DMS153 treated with DMSO at 0.1 percent for 48 hours (cell line): Measurements from ENCODE around the gene SOX6.

ENCODE experiments used
- DNase-seq: peaks from one replicate; lab custom pipeline; 2025; ENCODE audit not compliant: unreplicated experiment; lab: John Stamatoyannopoulos, UW

Gene SOX6

DNA sequence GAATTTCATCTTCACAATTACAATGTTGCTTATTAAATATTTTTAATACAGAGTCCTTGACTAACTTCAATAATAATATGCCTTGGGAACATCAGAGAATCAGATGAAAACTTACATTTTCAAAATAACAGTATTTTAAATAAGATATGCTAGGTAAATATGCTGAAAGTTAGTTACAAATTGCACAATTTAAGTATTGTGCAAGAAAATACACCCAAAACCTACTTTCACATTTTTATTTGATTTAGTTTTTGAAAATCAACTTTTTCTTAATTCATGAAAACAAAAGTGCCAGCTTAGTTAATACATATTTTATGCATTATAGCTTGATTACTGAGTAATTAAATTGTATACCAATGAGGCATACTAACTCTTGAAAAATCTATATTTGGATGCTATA lies 76.8 kb downstream of the SOX6 start:
- no peak for DNase-seq

DNA sequence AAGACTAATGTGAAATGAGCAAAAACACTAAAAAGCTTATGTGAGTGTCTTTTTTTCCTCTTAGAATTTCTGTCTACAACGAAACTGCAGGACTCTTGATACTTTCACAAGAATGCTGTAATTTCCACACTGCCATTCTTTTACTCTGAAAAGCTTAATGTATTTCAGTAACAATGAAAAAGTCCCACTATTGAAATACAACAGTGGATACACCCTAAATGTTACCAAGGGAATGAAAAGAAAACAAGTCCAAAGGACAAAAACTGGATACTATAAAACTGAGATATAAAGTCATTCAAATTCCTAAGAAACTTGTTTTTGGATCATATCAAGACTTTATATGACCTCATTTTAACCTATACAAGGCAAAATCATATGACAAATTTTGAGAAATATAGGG lies 77.4 kb downstream of the SOX6 start:
- DNase-seq = no peak

DNA sequence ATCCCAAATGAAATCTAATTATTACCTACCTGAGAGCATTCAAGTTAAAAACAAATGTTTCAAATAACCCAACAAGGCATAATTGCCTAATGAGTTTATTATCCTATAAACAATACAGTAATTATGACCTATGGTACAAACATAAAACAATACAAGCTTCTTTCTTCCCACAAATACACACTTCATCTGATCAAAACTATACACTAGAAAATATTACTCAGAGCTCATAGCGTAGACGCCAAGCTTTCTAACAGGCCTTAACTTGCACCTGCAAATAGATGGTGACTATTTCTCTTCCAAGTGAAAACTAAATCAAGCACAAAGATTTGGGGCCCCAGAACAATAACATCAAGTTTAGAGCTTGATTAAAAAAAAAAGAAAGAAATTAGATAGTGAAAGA lies 78.1 kb downstream of the SOX6 start:
- no peak for DNase-seq

GRCh38 chr11:16276251-16276650 lies 80.1 kb downstream of the SOX6 start:
- no peak for DNase-seq

DNA sequence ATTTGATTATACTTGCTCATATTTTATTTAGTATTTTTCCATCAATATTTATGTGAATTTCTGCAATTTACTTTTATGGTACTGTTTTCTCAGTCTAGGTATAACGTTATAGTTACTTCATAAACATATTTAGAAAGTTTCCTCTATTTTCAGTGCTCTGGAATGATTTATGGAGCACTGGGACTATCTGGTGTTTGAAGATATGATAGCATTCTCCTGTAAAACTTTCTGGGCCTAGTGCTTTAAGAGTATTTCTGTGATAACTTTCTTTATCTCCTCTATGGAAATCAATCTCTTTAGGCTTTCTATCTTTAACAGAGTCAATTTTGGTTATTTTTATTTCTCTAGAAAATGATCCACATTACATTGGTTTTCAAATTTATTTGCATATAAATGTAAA lies 85.1 kb downstream of the SOX6 start:
- no peak for DNase-seq

- DNase-seq = no peak
Measured at GRCh38 chr11:16266021-16266420, 90.3 kb downstream of the SOX6 start.

DNA sequence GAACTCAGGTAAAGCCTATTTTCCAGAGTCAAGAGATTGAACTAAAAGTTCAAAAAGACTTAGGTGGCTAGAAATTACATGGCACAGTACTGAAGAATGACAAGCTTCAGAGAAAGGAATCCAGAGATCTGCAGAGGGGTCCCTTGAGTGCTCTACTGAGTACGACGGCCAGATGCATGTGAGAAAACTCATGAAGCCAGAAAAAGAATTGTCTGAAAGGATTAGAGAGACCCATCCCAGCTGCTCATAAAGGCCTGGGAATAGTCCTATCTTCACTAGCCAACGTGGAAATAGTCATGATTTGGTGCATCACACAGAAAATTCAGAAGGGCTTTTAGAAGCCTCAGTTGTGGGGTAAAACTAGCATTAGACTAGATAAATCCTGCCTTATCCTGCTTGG lies 91.3 kb downstream of the SOX6 start:
- DNase-seq = no peak

DNA sequence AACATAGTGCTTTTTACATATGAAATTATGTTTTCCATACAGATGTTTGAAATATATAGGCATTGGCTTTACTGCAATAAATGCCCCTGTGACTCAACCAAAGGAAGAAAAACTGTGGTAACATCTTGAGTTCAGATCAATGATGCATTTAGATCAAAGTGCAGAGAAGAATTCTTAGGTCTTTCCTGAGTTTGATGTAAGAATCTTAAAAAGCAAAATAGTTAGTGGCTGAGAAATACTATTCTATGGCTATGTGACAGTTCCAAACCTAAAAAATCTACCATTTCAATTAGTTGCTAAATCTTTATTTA lies 93.7 kb downstream of the SOX6 start:
- no peak for DNase-seq

DNA sequence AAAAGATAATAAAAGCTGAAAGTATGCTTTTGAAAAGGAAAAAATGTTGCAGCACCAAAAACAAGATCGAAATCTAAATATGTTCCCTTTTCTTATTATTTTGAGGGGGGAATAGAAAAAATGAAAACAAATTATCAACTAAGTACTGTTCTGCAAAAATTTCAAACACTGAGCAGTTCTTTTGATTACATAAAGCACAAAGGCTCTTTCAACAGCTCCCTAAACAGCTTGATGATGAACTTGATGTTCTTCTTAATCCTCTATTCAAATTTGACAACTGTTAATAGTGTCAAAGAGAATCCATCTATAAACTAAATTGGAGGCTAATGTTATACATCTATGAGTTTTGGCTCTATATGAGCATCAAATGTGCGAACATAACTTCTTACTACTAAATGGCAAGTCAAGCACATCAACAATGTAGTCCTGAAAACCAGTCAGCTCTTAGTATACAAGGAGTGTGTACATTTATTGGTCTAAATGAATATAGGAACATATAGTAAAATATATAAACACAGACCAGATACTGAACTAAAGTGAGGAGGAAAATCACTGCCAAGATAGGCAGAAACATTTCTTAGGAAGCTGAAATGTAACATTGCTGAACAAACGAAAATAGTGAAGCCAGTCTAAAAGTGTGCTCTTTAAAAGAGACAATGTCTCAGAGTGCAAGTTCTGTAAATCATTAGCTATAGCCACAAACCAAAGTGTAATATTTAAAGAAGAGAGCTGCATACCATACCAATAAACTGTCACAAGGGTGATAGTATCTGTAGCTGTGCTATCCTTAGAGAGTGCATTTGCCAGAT lies 94.3 kb downstream of the SOX6 start:
- no peak for DNase-seq

GRCh38 chr11:16252373-16252772 lies 104.0 kb downstream of the SOX6 start:
- DNase-seq = no peak

DNA sequence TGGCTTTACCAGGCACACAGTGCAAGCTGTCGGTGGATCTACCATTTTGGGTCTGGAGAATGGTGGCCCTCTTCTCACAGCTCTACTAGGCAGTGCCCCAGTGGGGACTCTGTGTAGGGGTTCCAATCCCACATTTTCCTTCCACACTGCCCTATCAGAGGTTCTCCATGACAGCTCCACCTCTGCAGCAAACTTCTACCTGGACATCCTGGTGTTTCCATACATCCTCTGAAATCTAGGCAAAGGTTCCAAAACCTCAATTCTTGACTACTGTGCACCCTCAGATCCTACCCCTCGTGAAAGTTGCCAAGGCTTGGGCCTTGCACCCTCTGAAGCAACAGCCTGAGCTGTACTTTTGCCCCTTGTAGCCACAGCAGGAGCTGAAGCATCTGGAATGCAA lies 108.1 kb downstream of the SOX6 start:
- DNase-seq = no peak

DNA sequence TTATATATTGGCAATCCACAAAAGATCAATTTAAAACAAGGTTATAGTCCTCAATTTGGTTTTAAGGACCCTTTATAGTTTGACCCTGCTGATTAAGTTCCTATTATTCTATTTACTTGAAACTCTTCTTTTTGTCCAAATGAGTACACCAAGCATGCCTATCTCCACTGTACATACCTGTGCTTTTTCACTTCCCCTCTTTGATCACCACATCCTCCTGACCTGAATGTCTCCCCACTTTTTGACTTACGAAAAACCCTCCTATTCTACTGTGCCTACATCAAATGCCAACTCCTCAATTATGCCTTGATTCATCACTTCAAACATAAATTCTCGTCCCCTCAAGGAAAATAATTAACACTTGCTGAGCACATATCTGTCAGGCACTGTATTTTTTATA lies 113.5 kb downstream of the SOX6 start:
- no peak for DNase-seq

- DNase-seq = no peak
Measured at GRCh38 chr11:16240687-16241086, 115.7 kb downstream of the SOX6 start.

DNA sequence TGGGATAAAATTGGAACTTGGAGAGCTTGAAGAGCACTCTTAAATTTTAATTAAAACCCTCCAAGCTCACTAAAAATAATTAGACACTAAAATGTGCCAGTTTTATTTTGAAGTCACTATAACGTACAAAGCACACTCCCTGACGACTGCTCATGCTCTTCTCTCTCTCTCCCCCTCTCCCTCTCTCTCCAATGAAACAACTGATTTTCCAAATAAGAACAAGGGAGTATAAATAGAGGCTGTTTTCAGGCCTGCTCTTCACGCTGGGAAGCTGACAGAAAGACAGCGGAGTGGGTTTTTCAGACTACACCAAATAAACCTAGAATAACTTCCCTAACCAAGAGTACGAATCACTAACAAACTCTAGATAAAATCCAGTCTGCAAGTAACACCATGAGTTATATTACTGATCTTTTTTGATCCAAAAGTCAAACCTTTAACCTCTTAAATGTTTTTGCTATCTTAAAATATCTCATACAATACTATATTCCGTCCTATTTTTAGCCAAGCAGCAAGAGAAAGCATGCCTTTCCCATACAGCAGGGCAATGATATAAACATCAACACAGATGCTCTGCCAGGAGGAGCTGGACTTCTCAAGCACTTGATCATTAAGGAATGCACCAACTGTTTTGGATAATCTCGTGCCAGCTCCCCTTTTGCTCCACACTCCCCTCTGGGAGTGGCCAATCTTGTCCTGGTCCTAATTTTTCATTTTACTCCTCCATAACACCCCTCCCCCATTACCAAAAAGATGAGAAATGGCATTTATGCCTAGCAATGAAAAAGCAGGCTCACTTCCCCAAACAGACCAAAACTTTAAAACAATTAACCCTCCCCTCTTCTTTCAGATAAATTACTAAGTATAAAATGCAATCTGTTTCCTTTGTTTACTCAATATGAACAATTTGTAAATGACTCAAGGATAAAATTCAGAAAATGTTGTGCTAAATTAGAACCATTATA lies 116.9 kb downstream of the SOX6 start:
- no peak for DNase-seq

GRCh38 chr11:16226245-16226644 lies 130.1 kb downstream of the SOX6 start:
- peak; percentile 82 for DNase-seq

DNA sequence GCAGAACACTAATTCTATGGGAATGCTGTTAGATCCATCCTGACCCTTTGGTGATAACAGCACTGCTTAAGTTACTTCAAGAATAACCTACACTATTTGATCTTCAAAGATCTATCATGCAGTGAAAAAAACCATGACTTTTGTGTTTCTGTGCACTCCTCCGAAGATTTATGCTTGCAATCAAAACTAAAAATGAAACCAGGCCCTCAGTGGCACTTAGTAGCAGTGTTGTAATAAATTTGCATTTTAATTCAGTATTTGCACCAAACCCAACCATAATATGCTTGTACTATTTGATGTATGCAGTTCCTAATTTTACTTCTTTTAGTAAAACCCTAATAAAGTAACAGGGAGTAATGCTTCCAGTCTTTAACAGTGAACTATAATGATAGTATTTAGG lies 130.7 kb downstream of the SOX6 start:
- no peak for DNase-seq

GRCh38 chr11:16223558-16223957 lies 132.8 kb downstream of the SOX6 start:
- DNase-seq = no peak

DNA sequence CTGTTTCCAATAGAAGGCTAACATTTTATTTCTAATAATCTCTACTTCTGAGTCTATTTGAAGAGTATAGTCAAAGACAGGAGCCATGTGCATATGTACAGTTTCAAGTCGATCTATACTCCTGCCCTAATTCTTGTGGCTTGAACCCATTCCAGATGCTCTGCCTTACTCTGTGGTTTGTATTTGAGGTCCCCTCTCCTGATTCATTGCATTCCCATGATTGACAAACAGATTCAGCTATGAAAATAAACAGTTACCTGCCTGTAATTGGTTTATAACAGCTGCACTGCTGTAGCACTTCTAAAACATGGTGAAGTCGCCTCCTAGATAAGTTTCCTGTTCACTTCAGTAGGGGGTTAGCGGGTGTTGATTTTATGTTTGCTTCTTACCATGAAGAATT lies 138.7 kb downstream of the SOX6 start:
- no peak for DNase-seq

DNA sequence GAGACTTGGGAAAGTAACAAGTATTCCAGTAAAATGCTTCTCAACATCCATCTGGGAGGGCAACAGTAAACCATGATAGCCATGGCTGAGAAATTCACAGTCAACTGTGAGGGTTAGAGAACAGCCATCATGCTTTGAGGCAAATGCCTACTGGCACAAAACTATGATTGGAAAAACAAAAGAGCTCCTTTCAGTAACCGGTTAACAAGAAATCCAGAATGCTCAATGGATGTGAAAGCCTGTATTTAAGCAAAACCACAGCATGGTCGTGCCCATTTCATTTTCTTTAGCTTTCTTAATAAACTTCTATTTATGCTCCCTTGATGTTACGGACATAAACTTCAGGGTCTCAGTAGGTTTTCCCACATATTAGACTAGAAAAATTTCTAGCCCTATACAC lies 139.5 kb downstream of the SOX6 start:
- DNase-seq = no peak

DNA sequence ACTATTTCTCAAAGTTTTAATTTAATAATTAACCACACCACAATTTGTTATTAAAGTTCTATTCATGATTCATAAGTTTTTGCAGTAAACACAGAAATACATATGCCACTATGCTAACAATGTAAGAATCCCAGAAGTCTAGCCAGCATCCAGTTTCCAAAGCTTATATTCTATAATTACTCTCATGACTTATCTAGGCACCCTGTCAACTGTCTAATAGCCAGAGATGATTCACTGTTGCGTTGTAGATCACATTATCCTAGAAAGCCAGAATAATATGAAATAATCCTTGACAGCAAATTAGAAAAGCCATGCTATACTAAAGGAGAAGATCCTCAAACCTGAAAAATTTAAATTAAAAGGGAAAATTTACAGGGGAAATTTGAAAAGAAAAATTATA lies 141.0 kb downstream of the SOX6 start:
- DNase-seq = no peak

GRCh38 chr11:16211407-16211806 lies 144.9 kb downstream of the SOX6 start:
- no peak for DNase-seq

DNA sequence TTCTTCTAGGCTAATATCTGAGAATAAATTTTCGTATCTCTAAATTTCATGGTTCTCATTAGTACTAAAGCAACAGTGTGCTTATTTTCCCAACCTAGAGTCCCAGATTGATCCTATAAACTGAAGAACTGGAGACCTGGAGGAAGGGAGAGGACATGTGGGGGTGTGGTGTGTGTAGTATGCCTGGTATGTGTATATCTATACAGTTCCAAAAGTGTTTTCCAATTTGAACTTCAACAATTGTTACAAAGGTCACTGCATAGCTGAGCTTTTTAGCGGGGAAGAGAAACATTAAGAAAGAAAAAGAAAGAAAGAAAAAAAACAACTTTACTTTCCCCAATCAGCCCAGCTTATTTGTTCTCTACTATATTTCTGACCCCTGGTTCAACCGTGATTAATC lies 152.1 kb downstream of the SOX6 start:
- no peak for DNase-seq
